ENCODE measurements around the gene TMEM145.
"Not testable (repeated sequence)": the region's sequence is repeated elsewhere in the genome, so short reads cannot be mapped to it uniquely, and the experiment has no call there.

TMEM145 gene

GRCh38 chr19:42335374-42335936 lies 22.3 kb downstream of the TMEM145 start:
- DNase-seq (ENCODE audit: low read depth): no peak

GRCh38 chr19:42335971-42336370 lies 22.9 kb downstream of the TMEM145 start:
- no peak for DNase-seq (ENCODE audit: low read depth)

- not testable (repeated sequence) for DNase-seq (ENCODE audit: low read depth)
Observed at GRCh38 chr19:42339126-42339860, 26.2 kb downstream of the TMEM145 start.

- DNase-seq (ENCODE audit: low read depth): not testable (repeated sequence)
Observed at GRCh38 chr19:42339922-42340321, 26.8 kb downstream of the TMEM145 start.

GRCh38 chr19:42343344-42344110 lies 30.4 kb downstream of the TMEM145 start:
- DNase-seq (ENCODE audit: low read depth): no peak

- no peak for DNase-seq (ENCODE audit: low read depth)
Observed at GRCh38 chr19:42344336-42344893, 31.3 kb downstream of the TMEM145 start.

- DNase-seq (ENCODE audit: low read depth): no peak
Observed at GRCh38 chr19:42345191-42345812, 32.2 kb downstream of the TMEM145 start.

GRCh38 chr19:42348211-42348610 lies 35.1 kb downstream of the TMEM145 start:
- DNase-seq (ENCODE audit: low read depth): no peak

- DNase-seq (ENCODE audit: low read depth): no peak
Observed at GRCh38 chr19:42349378-42350107, 36.4 kb downstream of the TMEM145 start.

- no peak for DNase-seq (ENCODE audit: low read depth)
Observed at GRCh38 chr19:42350417-42350816, 37.3 kb downstream of the TMEM145 start.

GRCh38 chr19:42351079-42351735 lies 38.1 kb downstream of the TMEM145 start:
- no peak for DNase-seq (ENCODE audit: low read depth)

- DNase-seq (ENCODE audit: low read depth): no peak
Observed at GRCh38 chr19:42352301-42353259, 39.5 kb downstream of the TMEM145 start.

- DNase-seq (ENCODE audit: low read depth): no peak
Observed at GRCh38 chr19:42353341-42354015, 40.4 kb downstream of the TMEM145 start.

- no peak for DNase-seq (ENCODE audit: low read depth)
Observed at GRCh38 chr19:42355896-42356295, 42.8 kb downstream of the TMEM145 start.

- DNase-seq (ENCODE audit: low read depth): no peak
Observed at GRCh38 chr19:42356686-42357085, 43.6 kb downstream of the TMEM145 start.

- no peak for DNase-seq (ENCODE audit: low read depth)
Observed at GRCh38 chr19:42357290-42357689, 44.2 kb downstream of the TMEM145 start.

- no peak for DNase-seq (ENCODE audit: low read depth)
Observed at GRCh38 chr19:42360787-42361544, 47.9 kb downstream of the TMEM145 start.

GRCh38 chr19:42361545-42361910 lies 48.4 kb downstream of the TMEM145 start:
- DNase-seq (ENCODE audit: low read depth): no peak

GRCh38 chr19:42362342-42362741 lies 49.2 kb downstream of the TMEM145 start:
- no peak for DNase-seq (ENCODE audit: low read depth)

Data from non-pigmented ciliary epithelial cell (primary cell).